Measurements from ENCODE around the gene AHR. TPM values are rescaled to one million over a fixed set of nuclear protein-coding genes. Genes with fewer than 3 reads are reported as not detected.

AHR gene
- 12.1 and 13.0 TPM in 2 replicates for total RNA-seq
- long read RNA-seq, result 0 reads

DNA sequence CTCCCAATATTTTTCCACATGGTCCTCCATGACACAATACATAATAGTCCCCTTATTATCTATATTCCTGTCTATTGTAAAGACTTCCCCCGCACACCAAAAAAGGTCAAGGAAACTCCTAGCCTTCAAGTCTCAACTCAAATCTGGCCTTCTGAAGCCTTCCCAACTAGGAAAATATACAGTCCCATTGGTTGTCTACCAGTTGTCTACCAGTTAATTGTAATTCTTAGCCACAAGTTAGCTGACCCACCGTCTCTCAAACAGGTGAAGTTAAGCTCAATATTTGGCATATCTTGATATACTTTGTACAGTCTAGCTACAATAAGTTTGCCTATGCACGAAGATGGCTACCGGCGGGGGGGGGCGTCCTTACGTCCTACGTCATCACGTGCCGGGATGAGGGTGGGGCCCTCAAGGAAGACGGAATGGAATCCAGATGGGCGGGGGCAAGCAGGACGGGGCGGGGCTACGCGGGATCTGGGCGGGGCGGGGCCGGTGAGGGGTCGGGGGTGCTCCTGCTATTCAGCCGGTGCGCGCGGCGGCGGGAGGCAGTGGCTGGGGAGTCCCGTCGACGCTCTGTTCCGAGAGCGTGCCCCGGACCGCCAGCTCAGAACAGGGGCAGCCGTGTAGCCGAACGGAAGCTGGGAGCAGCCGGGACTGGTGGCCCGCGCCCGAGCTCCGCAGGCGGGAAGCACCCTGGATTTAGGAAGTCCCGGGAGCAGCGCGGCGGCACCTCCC, at the start of gene AHR:
TSS of gene AHR (plus strand) at position 551 of the 738 bp plus-strand sequence. CDS start 613 bp downstream, outside the sequence.
- Mint-ChIP-seq H3K27ac (ENCODE audit: unreplicated experiment) (no peak within 1 kb of the TSS), H3K9me3 (peaks cover 7% of the 10 kb centered on the region), H3K27me3 (ENCODE audit: low read depth) (peaks cover 44% of the 10 kb centered on the region), H3K4me3 (peak within 1 kb of the TSS; percentile 91), H3K4me1 (peaks cover 24% of the 10 kb centered on the region), H3K36me3 (ENCODE audit: low read depth) (peaks cover 7% of the 10 kb centered on the region)
- DNase-seq (ENCODE audit: low read depth, low spot score), result peak; percentile 46
- TF ChIP-seq, protein P1, sequence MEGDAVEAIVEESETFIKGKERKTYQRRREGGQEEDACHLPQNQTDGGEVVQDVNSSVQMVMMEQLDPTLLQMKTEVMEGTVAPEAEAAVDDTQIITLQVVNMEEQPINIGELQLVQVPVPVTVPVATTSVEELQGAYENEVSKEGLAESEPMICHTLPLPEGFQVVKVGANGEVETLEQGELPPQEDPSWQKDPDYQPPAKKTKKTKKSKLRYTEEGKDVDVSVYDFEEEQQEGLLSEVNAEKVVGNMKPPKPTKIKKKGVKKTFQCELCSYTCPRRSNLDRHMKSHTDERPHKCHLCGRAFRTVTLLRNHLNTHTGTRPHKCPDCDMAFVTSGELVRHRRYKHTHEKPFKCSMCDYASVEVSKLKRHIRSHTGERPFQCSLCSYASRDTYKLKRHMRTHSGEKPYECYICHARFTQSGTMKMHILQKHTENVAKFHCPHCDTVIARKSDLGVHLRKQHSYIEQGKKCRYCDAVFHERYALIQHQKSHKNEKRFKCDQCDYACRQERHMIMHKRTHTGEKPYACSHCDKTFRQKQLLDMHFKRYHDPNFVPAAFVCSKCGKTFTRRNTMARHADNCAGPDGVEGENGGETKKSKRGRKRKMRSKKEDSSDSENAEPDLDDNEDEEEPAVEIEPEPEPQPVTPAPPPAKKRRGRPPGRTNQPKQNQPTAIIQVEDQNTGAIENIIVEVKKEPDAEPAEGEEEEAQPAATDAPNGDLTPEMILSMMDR (conservative IDR thresholded peaks at IDR 0.05), result no peak

DNA sequence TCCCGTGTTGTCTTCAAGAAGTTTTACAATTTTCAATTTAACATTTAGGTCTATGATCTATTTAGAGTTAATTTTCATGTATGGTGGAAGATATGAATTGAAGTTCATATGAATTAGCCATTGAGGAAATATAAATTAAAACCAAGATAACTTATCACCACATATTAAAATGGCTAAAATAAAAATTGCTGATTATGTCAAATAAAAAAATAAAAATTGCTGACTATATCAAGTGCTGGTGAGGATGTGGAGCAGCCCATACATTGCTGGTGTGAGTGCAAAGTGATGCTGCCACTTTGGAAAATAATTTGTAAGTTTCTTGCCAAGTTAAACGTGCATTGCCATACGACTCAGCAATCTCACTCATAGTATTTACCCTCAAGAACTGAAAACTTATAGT, 44.6 kb upstream of the AHR start:
- no peaks in the 10 kb centered on the region for H3K36me3 Mint-ChIP-seq (ENCODE audit: low read depth)
- H3K9me3 Mint-ChIP-seq, result no peaks in the 10 kb centered on the region
- no peak for DNase-seq (ENCODE audit: low read depth, low spot score)
- no peak overlapping the region for H3K27ac Mint-ChIP-seq (ENCODE audit: unreplicated experiment)
- no peaks in the 10 kb centered on the region for H3K4me1 Mint-ChIP-seq
- TF ChIP-seq, protein P1 (conservative IDR thresholded peaks at IDR 0.05), result no peak
- no peaks in the 10 kb centered on the region for H3K27me3 Mint-ChIP-seq (ENCODE audit: low read depth)
- H3K4me3 Mint-ChIP-seq, result no peak overlapping the region

DNA sequence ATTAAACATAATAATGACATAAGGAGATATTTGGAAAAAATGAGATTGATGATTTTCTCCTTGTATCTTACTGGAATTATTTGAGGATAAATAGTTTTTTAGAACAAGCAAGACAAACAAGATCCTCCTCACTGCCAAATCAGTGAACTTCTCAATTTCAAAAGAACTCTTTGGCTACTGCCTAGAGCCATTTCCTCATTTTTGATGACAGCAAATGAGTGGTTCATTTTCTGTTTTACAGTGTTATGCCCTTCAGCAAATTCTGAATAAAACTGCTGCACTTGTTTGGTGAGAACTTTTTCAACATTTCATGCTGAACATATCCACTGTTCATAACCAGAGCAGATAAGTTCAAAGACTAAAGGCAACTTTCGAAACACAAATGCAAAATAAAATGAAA, 42.5 kb upstream of the AHR start:
- H3K4me1 Mint-ChIP-seq, result no peaks in the 10 kb centered on the region
- TF ChIP-seq, protein P1 (conservative IDR thresholded peaks at IDR 0.05), result no peak
- DNase-seq (ENCODE audit: low read depth, low spot score), result no peak
- H3K36me3 Mint-ChIP-seq (ENCODE audit: low read depth), result no peaks in the 10 kb centered on the region
- no peak overlapping the region for H3K27ac Mint-ChIP-seq (ENCODE audit: unreplicated experiment)
- H3K9me3 Mint-ChIP-seq, result no peaks in the 10 kb centered on the region
- H3K4me3 Mint-ChIP-seq, result no peak overlapping the region
- H3K27me3 Mint-ChIP-seq (ENCODE audit: low read depth), result no peaks in the 10 kb centered on the region

- H3K9me3 Mint-ChIP-seq, result no peaks in the 10 kb centered on the region
- no peak overlapping the region for H3K27ac Mint-ChIP-seq (ENCODE audit: unreplicated experiment)
- H3K36me3 Mint-ChIP-seq (ENCODE audit: low read depth), result no peaks in the 10 kb centered on the region
- TF ChIP-seq, protein P1 (conservative IDR thresholded peaks at IDR 0.05), result no peak
- no peak overlapping the region for H3K4me3 Mint-ChIP-seq
- H3K4me1 Mint-ChIP-seq, result no peaks in the 10 kb centered on the region
- no peak for DNase-seq (ENCODE audit: low read depth, low spot score)
- no peaks in the 10 kb centered on the region for H3K27me3 Mint-ChIP-seq (ENCODE audit: low read depth)
Measured at GRCh38 chr7:17256375-17256774, 42.1 kb upstream of the AHR start.

DNA sequence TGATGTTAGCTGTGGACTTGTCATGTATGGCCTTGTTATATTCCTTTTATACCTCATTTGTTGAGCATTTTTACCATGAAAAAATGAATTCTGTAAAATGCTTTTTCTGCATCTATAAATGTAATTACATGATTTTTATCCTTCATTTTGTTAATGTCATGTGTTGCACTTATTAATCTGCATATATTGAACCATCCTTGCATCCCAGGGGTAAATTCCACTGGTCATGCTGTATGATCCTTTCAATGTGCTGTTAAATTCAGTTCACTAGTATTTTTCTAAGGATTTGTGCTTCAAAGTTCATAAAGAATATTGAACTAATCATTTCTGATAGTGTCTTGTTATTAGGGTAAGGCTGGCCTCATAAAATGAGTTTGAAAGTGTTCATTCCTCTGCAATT, 31.9 kb upstream of the AHR start:
- Mint-ChIP-seq H3K36me3 (ENCODE audit: low read depth) (peaks cover 10% of the 10 kb centered on the region), H3K27ac (ENCODE audit: unreplicated experiment) (no peak overlapping the region), H3K27me3 (ENCODE audit: low read depth) (no peaks in the 10 kb centered on the region), H3K4me1 (no peaks in the 10 kb centered on the region), H3K9me3 (peaks cover 32% of the 10 kb centered on the region), H3K4me3 (no peak overlapping the region)
- DNase-seq (ENCODE audit: low read depth, low spot score), result no peak
- TF ChIP-seq, protein P1 (conservative IDR thresholded peaks at IDR 0.05), result no peak
